Measurements from ENCODE around the gene CDKAL1. TPM values are rescaled to one million over a fixed set of nuclear protein-coding genes. Genes with fewer than 3 reads are reported as not detected.

CDKAL1 gene
- total RNA-seq, 1 donor, result 20.0 TPM

DNA sequence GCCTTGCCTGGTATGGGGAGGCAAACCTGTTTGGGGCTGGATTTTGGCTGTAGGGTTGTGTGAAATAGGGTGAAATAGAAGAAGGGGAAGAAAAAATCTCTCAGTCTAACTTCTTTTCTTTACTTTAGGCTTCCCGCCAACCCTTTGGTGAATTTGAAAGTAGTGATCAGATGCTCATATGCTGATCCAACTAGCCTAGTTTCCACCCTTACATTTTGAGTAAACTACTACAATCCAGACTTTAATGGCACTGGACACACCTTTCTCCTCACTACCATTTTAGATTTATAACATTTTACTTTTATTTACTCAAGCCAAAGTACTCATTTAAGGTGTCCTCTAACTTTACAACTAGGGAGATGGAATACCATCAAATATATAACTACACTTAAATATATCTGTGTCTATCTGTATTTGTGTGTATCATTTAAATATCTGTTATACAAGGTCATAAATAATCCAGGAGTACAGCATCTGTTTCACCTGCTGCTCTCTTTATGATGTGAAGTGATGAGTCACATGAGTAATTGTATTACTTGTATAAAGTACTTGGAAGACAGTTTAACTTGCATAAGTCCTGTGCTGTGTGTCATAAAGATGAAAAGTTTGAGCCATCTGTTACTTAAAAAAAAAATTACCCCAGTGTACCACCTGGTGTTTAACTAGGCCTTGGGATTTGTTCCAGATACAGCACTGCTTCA is 172.1 kb downstream of the CDKAL1 start:
- TF ChIP-seq, protein P1, sequence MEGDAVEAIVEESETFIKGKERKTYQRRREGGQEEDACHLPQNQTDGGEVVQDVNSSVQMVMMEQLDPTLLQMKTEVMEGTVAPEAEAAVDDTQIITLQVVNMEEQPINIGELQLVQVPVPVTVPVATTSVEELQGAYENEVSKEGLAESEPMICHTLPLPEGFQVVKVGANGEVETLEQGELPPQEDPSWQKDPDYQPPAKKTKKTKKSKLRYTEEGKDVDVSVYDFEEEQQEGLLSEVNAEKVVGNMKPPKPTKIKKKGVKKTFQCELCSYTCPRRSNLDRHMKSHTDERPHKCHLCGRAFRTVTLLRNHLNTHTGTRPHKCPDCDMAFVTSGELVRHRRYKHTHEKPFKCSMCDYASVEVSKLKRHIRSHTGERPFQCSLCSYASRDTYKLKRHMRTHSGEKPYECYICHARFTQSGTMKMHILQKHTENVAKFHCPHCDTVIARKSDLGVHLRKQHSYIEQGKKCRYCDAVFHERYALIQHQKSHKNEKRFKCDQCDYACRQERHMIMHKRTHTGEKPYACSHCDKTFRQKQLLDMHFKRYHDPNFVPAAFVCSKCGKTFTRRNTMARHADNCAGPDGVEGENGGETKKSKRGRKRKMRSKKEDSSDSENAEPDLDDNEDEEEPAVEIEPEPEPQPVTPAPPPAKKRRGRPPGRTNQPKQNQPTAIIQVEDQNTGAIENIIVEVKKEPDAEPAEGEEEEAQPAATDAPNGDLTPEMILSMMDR (IDR thresholded peaks at IDR 0.05; ENCODE audit: insufficient read depth, low read length), result no peak
- peak; percentile 35 for DNase-seq (ENCODE audit: low read depth)
- H3K4me3 ChIP-seq (ENCODE audit: low read depth, low read length), result no peak overlapping the region

DNA sequence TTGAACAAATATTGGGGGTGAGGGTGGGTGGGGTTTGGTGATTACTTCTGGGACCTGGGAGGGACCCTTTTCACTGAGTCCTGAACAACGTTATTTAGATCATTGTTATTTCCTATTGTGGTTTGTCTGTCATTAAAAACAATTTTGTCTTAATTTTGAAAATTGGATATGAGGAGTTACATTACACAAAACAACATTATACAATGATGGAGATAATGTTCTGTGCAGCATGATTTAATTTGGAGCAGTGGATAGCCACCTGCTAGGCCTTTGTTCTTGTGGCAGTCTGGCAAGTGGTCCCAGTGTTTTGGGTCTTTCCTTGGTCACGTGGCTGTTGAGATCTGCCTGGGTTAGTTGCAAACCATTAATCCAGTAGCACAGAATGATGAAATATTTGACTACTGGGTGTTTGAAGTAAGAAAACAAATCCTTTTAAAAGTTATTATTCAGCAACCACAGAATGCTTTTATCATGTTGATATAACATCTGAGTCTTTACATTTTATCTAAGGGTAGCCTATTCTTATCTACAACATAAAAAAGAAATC is 172.8 kb downstream of the CDKAL1 start:
- no peak for DNase-seq (ENCODE audit: low read depth)
- H3K4me3 ChIP-seq (ENCODE audit: low read depth, low read length), result no peak overlapping the region
- TF ChIP-seq, protein P1 (IDR thresholded peaks at IDR 0.05; ENCODE audit: insufficient read depth, low read length), result no peak

DNA sequence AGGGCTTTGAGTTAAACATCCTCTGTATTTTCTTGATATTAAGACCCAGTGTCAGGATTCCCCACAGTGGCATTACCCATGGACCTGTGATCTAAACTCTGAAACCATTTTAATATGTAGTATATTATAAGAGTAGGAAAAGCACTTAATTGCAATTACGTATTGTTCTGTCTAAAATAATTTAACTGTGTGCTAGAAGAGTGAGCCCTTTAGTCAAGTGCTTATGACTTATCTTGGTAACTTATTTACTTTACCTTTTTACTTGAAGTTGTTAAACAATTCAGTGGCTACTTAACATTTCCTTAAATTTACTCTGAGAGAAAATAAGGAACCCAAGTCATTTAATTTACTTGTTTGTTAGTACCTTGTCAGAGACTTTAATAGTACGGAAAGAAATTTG is 173.6 kb downstream of the CDKAL1 start:
- no peak for DNase-seq (ENCODE audit: low read depth)
- no peak overlapping the region for H3K4me3 ChIP-seq (ENCODE audit: low read depth, low read length)
- TF ChIP-seq, protein P1 (IDR thresholded peaks at IDR 0.05; ENCODE audit: insufficient read depth, low read length), result no peak

DNA sequence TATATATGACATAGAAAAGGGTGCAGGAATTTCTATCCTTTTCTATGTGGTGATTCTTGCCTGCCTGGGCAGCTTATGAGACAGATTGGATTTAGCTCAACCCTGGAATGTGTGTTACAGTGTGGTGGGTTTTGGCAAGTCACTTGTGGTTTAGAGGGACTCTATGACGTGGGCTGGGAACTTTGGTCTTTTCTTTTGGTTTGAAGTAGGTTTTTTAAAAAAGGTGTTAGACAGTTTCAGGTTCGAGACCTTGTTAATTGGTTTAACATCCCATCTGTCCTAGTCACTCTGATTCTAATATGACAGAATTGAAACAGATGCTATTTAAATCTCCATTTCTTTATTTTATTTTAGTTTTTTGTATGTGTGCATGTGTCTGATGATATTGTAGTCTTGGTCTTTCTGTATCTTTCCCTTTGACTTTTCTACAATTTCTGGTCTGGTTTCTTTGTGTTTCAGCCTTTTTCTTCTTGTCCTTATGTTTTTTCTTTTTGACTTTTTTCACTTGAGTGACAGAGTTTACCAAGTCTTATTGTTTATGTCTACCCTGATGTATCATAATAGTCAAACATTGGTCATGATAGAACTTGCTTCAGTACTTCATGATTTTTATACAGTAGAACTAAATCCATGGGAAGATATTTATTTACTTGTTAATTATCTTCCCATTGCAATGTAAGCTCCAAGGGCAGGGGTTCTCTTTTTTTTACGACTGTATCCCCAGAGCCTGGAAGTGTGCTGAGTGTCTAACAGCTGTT is 174.3 kb downstream of the CDKAL1 start:
- no peak overlapping the region for H3K4me3 ChIP-seq (ENCODE audit: low read depth, low read length)
- DNase-seq (ENCODE audit: low read depth), result peak; percentile 21
- TF ChIP-seq, protein P1 (IDR thresholded peaks at IDR 0.05; ENCODE audit: insufficient read depth, low read length), result no peak

DNA sequence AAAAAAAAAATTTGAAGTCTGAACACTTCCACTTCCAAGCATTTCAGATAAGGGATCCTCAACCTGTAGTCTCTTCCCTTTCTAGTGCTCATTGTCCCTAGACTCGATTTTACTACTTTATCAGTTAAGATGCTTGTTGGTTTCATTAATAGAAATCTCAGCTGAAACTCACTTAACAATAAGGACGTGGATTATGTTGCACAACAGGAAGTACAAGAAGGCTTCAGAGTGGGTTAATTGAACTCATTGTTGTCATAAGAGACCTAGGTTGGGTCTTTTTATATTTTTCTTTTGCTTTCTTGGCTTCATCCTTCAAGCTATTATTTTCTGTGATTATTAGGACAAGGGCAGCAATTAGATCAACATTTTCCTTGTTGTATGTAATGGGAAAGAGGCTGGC is 175.2 kb downstream of the CDKAL1 start:
- no peak for DNase-seq (ENCODE audit: low read depth)
- TF ChIP-seq, protein P1 (IDR thresholded peaks at IDR 0.05; ENCODE audit: insufficient read depth, low read length), result no peak

DNA sequence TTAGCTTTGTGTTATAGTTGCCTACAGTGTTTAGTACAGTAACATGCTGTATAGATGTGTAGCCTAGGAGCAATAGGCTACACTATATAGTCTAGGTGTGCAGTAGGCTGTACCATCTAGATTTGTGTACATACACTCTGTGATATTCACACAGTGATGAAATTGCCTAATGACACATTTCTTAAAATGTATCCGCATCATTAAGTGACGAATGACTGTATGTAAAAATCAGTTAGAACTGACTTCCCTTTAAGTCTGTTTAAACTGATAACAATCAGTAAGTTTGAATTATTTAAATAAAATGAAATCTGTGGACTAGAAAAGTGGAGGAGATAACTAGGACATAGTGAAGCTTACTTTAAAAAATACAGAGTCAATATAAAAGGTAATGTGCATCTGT is 176.1 kb downstream of the CDKAL1 start:
- H3K4me3 ChIP-seq (ENCODE audit: low read depth, low read length), result no peak overlapping the region
- no peak for DNase-seq (ENCODE audit: low read depth)
- TF ChIP-seq, protein P1 (IDR thresholded peaks at IDR 0.05; ENCODE audit: insufficient read depth, low read length), result no peak

More for the DNA sequence above, 175.2 kb downstream of the CDKAL1 start:
- H3K4me3 ChIP-seq (ENCODE audit: low read depth, low read length), result no peak overlapping the region
